GM12878 (cell line): ENCODE measurements around the gene PLXNC1. TPM values are rescaled to one million over a fixed set of nuclear protein-coding genes. Genes with fewer than 3 reads are reported as not detected.

Experiments
- ATF2 ChIP-seq: IDR thresholded peaks from 2 replicates; pipeline ENCODE4 v1.6.1; 2012; ENCODE audit warnings: low read length, inconsistent platforms
- CBX3 ChIP-seq: fragments of 200-600 bp; sonication (generic); IDR thresholded peaks from 2 replicates; pipeline ENCODE4 v1.6.1; 2016; ENCODE audit warnings: low read depth, borderline replicate concordance
- CHD1 ChIP-seq: IDR thresholded peaks from 2 replicates; pipeline ENCODE4 v1.6.1; 2012; ENCODE audit warnings: low read depth, low read length, improper control_type of control experiment
- CHD2 ChIP-seq: IDR thresholded peaks from 2 replicates; pipeline ENCODE4 v1.6.1; 2011; ENCODE audit warnings: low read depth, low read length, improper control_type of control experiment, borderline replicate concordance
- CREB1 ChIP-seq: IDR thresholded peaks from 2 replicates; pipeline ENCODE4 v1.6.1; 2012; ENCODE audit warnings: low read depth, mild to moderate bottlenecking, inconsistent platforms
- ETV6 ChIP-seq, 2 experiments: fragments of 450-650 bp in 1 of 2; IDR thresholded peaks in 1 of 2; conservative IDR thresholded peaks in 1 of 2; 2 replicates each; pipeline ENCODE4 v1.6.1; 2014; ENCODE audit warnings: antibody characterized with exemption in 1 of 2, borderline replicate concordance in 1 of 2, low read depth in 1 of 2, mild to moderate bottlenecking in 1 of 2, moderate library complexity in 1 of 2
- GABPA ChIP-seq: IDR thresholded peaks from 2 replicates; pipeline ENCODE4 v1.6.1; 2014; ENCODE audit warnings: antibody characterized with exemption, low read depth, mild to moderate bottlenecking, inconsistent platforms
- GATAD2B ChIP-seq: fragments of 450-650 bp; conservative IDR thresholded peaks from 2 replicates; pipeline ENCODE4 v1.6.1; 2017; ENCODE audit warnings: low read depth, mild to moderate bottlenecking, moderate library complexity
- HDGF ChIP-seq: fragments of 450-650 bp; IDR thresholded peaks from 2 replicates; pipeline ENCODE4 v1.6.1; 2016; ENCODE audit warnings: antibody characterized with exemption
- IKZF1 ChIP-seq: fragments of 450-650 bp; conservative IDR thresholded peaks from 2 replicates; pipeline ENCODE4 v1.6.1; 2017; ENCODE audit warnings: antibody characterized with exemption, mild to moderate bottlenecking
- KAT2A ChIP-seq: conservative IDR thresholded peaks from 2 replicates; pipeline ENCODE4 v1.6.1; 2011; ENCODE audit warnings: low read depth, low read length; ENCODE audit not compliant: control insufficient read depth
- MTA3 ChIP-seq: IDR thresholded peaks from 2 replicates; pipeline ENCODE4 v1.6.1; 2012; ENCODE audit warnings: low read length, inconsistent platforms, borderline replicate concordance
- MXI1 ChIP-seq: fragments of 150-350 bp; IDR thresholded peaks from 2 replicates; pipeline ENCODE4 v1.6.1; 2011; ENCODE audit warnings: low read depth, mild to moderate bottlenecking, inconsistent platforms, low read length, improper control_type of control experiment
- NFXL1 ChIP-seq: fragments of 450-650 bp; IDR thresholded peaks from 2 replicates; pipeline ENCODE4 v1.6.1; 2017; ENCODE audit warnings: antibody characterized with exemption, mild to moderate bottlenecking, borderline replicate concordance
- NFYB ChIP-seq: IDR thresholded peaks from 2 replicates; pipeline ENCODE4 v1.6.1; 2011; ENCODE audit warnings: low read depth, mild to moderate bottlenecking, low read length, improper control_type of control experiment, moderate library complexity; ENCODE audit not compliant: insufficient read depth
- NR2C2 ChIP-seq: IDR thresholded peaks from 2 replicates; pipeline ENCODE4 v1.6.1; 2011; ENCODE audit warnings: borderline replicate concordance, low read depth; ENCODE audit not compliant: control insufficient read depth, insufficient read length
- RB1 ChIP-seq: fragments of 450-650 bp; formaldehyde crosslinking; IDR thresholded peaks from 2 replicates; pipeline ENCODE4 v1.6.1; 2017; ENCODE audit warnings: mild to moderate bottlenecking, borderline replicate concordance
- REST ChIP-seq: IDR thresholded peaks from 2 replicates; pipeline ENCODE4 v1.6.1; 2012; ENCODE audit warnings: mild to moderate bottlenecking, low read depth, low read length
- SREBF2 ChIP-seq: IDR thresholded peaks from 2 replicates; pipeline ENCODE4 v1.6.1; 2012; ENCODE audit warnings: mild to moderate bottlenecking, low read length
- SUPT20H ChIP-seq: IDR thresholded peaks from 2 replicates; pipeline ENCODE4 v1.6.1; 2011; ENCODE audit warnings: low read depth, mild to moderate bottlenecking, low read length, moderate library complexity, borderline replicate concordance; ENCODE audit not compliant: control insufficient read depth
- TBL1XR1 ChIP-seq: IDR thresholded peaks from 2 replicates; pipeline ENCODE4 v1.6.1; 2012; ENCODE audit warnings: low read depth, low read length, improper control_type of control experiment
- TCF12 ChIP-seq: IDR thresholded peaks from 2 replicates; pipeline ENCODE4 v1.6.1; 2011; ENCODE audit warnings: low read depth, mild to moderate bottlenecking, low read length
- YBX1 ChIP-seq: fragments of 450-650 bp; IDR thresholded peaks from 2 replicates; pipeline ENCODE4 v1.6.1; 2016; ENCODE audit warnings: antibody characterized with exemption
- ZBTB11 ChIP-seq: fragments of 450-650 bp; formaldehyde crosslinking; IDR thresholded peaks from 2 replicates; pipeline ENCODE4 v1.5.0; 2022; ENCODE audit warnings: mild to moderate bottlenecking, missing genetic modification characterization
- ZNF622 ChIP-seq: fragments of 450-650 bp; IDR thresholded peaks from 2 replicates; pipeline ENCODE4 v1.6.1; 2017; ENCODE audit warnings: mild to moderate bottlenecking, inconsistent platforms
- polyA plus RNA-seq, 11 experiments: library from polyadenylated mRNA; depleted of rRNA in 4 of 11; unstranded in 6 of 11; stranded (reverse) in 5 of 11; fragments of >200 nt; fragmentation: Nextera tagmentation in 4 of 11; fragmentation: Illumina TruSeq in 1 of 11; extraction: Ambion mirVana in 4 of 11; extraction: Trizol in 1 of 11; gene quantifications; 1 replicate in 1 of 11; 2 replicates in 10 of 11; pipeline versions ENCODE4 v1.2.1 to v1.2.3, GENCODE V29; 2011 to 2016; ENCODE audit warnings: inconsistent platforms in 2 of 11, missing spikeins in 2 of 11, low read depth in 1 of 11
- total RNA-seq, 4 experiments: library from RNA; depleted of rRNA in 3 of 4; stranded (reverse); fragments of >200 nt in 3 of 4; fragmentation: Illumina TruSeq in 1 of 4; extraction: Trizol in 1 of 4; gene quantifications; 2 replicates each; pipeline versions ENCODE4 v1.2.1 to v1.2.3, GENCODE V29; 2013 to 2021

Gene PLXNC1
- total and polyA plus RNA-seq, 10 of the 15 experiments (the other 5 are each of a cell fraction or from before 2014, with no cell fraction given), result 5.2 to 41.2 (median 24.6) TPM

- TF ChIP-seq REST, result no peak
- no peak for TF ChIP-seq GATAD2B
- no peak for TF ChIP-seq NR2C2
- 0 out of 2 replicates have a peak, but pooled peaks have one; percentile 32 for TF ChIP-seq TBL1XR1
- no peak for TF ChIP-seq CBX3
- peak in 1 of 2 experiments; percentile 59; a peak in 1 of 4 replicates for TF ChIP-seq ETV6 (conservative IDR thresholded peaks at IDR 0.05 in 1 of 2, IDR thresholded peaks at IDR 0.05 in 1 of 2; ENCODE audit: borderline replicate concordance in 1 of 2, low read depth in 1 of 2)
- TF ChIP-seq IKZF1, result no peak; the same call in 1 of the 2 replicates
- TF ChIP-seq GABPA, result no peak
- TF ChIP-seq SUPT20H, result no peak
- TF ChIP-seq MTA3, result 0 out of 2 replicates have a peak, but pooled peaks have one; percentile 39
- TF ChIP-seq MXI1, result no peak
- 0 out of 2 replicates have a peak, but pooled peaks have one; percentile 13 for TF ChIP-seq CREB1
- no peak for TF ChIP-seq HDGF
- no peak for TF ChIP-seq RB1
- TF ChIP-seq ATF2, result peak; percentile 88
- TF ChIP-seq SREBF2, result no peak
- TF ChIP-seq ZNF622, result no peak
- TF ChIP-seq NFXL1, result no peak
- no peak for TF ChIP-seq ZBTB11 (CRISPR knock-in tag)
- TF ChIP-seq CHD1, result no peak
- TF ChIP-seq NFYB, result no peak
- no peak for TF ChIP-seq KAT2A
- no peak for TF ChIP-seq YBX1
- TF ChIP-seq CHD2, result no peak
- TF ChIP-seq TCF12, result no peak
Observed at GRCh38 chr12:94309373-94309772, 161.0 kb downstream of the PLXNC1 start (continued).
